Karpas-422 (cell line): ENCODE data around the gene RELN. TPM values are rescaled to one million over a fixed set of nuclear protein-coding genes. Genes with fewer than 3 reads are reported as not detected.

Source experiments
- DNase-seq: peaks from one replicate; pipeline ENCODE4 v3.0.0-alpha.2; 2015
- H2AFZ ChIP-seq: fragments of 200-600 bp; sonication (generic); 2 replicates; pipeline ENCODE4 v1.6.1; 2014; ENCODE audit warnings: antibody characterized with exemption, low read length, mixed read lengths
- H3K27ac ChIP-seq: fragments of 200-600 bp; sonication (generic); 2 replicates; pipeline ENCODE4 v1.5.1; 2014; ENCODE audit warnings: mild to moderate bottlenecking, low read length, moderate library complexity
- H3K27me3 ChIP-seq: fragments of 200-600 bp; sonication (generic); 2 replicates; pipeline ENCODE4 v1.6.1; 2014; ENCODE audit warnings: low read length, mixed read lengths
- H3K36me3 ChIP-seq: fragments of 200-600 bp; sonication (generic); 2 replicates; pipeline ENCODE4 v1.6.1; 2014; ENCODE audit warnings: low read length, mixed read lengths; ENCODE audit not compliant: insufficient read depth
- H3K4me1 ChIP-seq: fragments of 200-600 bp; sonication (generic); 2 replicates; pipeline ENCODE4 v1.6.1; 2014; ENCODE audit warnings: mild to moderate bottlenecking, low read length, mixed read lengths
- H3K4me2 ChIP-seq: fragments of 200-600 bp; sonication (generic); 2 replicates; pipeline ENCODE4 v1.6.1; 2014; ENCODE audit warnings: low read length, low read depth, mild to moderate bottlenecking; ENCODE audit not compliant: poor library complexity, severe bottlenecking
- H3K4me3 ChIP-seq: fragments of 200-600 bp; sonication (generic); 2 replicates; pipeline ENCODE4 v1.5.1; 2014; ENCODE audit warnings: mild to moderate bottlenecking, antibody characterized with exemption, low read length, mixed read lengths
- H3K79me2 ChIP-seq: fragments of 200-600 bp; sonication (generic); 2 replicates; pipeline ENCODE4 v1.6.1; 2014; ENCODE audit warnings: mild to moderate bottlenecking, low read length, mixed read lengths
- H3K9ac ChIP-seq: fragments of 200-600 bp; sonication (generic); 2 replicates; pipeline ENCODE4 v1.6.0; 2014; ENCODE audit warnings: low read length
- H3K9me2 ChIP-seq: fragments of 200-600 bp; sonication (generic), shearing (Covaris generic); replicated peaks from 2 replicates; pipeline ENCODE4 v1.6.0; 2014; ENCODE audit warnings: mild to moderate bottlenecking, low read length, moderate library complexity; ENCODE audit not compliant: insufficient read depth
- H3K9me3 ChIP-seq: fragments of 300-700, 200-600 bp; sonication (generic); 2 replicates; pipeline ENCODE4 v1.6.1; 2014; ENCODE audit warnings: low read length, mixed read lengths
- H4K20me1 ChIP-seq: fragments of 200-600 bp; sonication (generic); 2 replicates; pipeline ENCODE4 v1.6.1; 2014; ENCODE audit warnings: mild to moderate bottlenecking, antibody characterized with exemption, low read length, low read depth; ENCODE audit not compliant: insufficient read depth
- total RNA-seq: library from RNA; depleted of rRNA; stranded (reverse); fragments of >200 nt; shearing (Covaris generic); gene quantifications from 2 replicates; pipeline ENCODE4 v1.2.3, GENCODE V29; 2014; ENCODE audit warnings: low replicate concordance

Gene RELN
- total RNA-seq, 1 experiment from 2014 or later: not detected

DNA sequence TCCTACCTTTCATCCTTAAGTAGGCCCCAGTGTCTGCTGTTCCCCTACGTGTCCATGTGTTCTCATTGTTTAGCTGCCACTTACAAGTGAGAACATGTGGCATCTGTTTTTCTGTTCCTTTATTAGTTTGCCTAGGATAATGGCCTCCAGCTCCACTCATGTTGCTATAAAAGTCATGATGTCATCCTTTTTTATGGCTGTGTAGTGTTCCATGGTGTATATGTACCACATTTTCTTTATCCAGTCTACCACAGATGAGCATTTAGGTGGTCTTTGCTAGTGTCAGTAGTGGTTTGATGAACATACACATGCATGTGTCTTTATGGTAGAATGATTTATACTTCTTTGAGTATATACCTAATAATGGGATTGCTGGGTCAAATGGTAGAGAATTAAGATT lies 397.3 kb downstream of the RELN start:
- Histone ChIP-seq H3K36me3 (no peaks in the 10 kb centered on the region), H3K4me3 (no peak overlapping the region), H3K4me1 (no peaks in the 10 kb centered on the region), H3K9me3 (no peaks in the 10 kb centered on the region), H3K27me3 (no peaks in the 10 kb centered on the region), H4K20me1 (no peaks in the 10 kb centered on the region), H3K27ac (no peak overlapping the region), H3K4me2 (no peak overlapping the region), H2AFZ (no peak overlapping the region), H3K79me2 (no peaks in the 10 kb centered on the region), H3K9me2 (no peaks in the 10 kb centered on the region), H3K9ac (no peak overlapping the region)
- no peak for DNase-seq

DNA sequence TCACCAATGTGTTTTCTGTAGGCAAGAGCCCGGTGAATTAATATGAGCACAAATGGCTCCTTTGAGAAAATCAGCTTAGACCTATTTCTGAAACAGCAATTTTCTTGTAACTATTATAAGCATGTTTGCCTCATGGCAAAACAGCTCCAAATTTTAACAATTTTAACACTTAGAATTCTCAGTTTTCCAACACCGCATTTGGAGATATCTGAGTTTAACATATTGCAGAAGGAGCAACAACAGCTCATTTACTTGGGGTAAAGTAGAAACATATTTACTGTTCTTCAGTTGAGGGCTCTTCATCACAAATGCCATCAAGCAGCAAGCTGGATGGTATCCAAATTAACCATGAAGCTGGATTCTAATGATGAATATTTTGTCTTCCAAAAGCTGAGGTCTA lies 409.4 kb downstream of the RELN start:
- no peak overlapping the region for H3K4me2 ChIP-seq

DNA sequence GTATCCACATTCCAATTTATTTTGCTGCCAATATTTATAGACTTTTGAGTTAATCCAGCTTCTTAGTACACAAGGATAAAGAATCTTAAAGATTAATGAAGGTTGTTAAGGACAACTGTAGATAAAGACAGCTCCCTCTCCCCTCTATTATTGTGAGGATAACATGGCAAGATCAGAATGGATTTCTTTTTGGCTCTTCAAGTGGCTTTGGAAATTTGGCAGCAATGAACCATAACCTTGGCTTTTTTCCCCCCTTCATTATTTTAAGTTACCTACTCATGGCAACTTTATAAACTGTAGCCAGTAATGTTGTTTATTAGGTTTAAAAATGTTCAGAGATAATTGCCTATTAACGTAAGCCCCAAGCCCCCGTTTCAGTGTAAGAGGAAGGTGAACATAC lies 412.4 kb downstream of the RELN start:
- H2AFZ ChIP-seq: no peak overlapping the region
- no peaks in the 10 kb centered on the region for H3K9me2 ChIP-seq
- H3K4me2 ChIP-seq: no peak overlapping the region
- no peaks in the 10 kb centered on the region for H3K36me3 ChIP-seq
- H3K27me3 ChIP-seq: no peaks in the 10 kb centered on the region
- H3K4me1 ChIP-seq: no peaks in the 10 kb centered on the region
- H3K9ac ChIP-seq: no peak overlapping the region
- DNase-seq: no peak
- no peaks in the 10 kb centered on the region for H3K9me3 ChIP-seq
- no peaks in the 10 kb centered on the region for H3K79me2 ChIP-seq
- H4K20me1 ChIP-seq: no peaks in the 10 kb centered on the region
- H3K27ac ChIP-seq: no peak overlapping the region
- no peak overlapping the region for H3K4me3 ChIP-seq

More for the DNA sequence above, 409.4 kb downstream of the RELN start:
- Histone ChIP-seq H3K27me3 (no peaks in the 10 kb centered on the region; the same call in 1 of the 2 replicates), H3K79me2 (no peaks in the 10 kb centered on the region), H3K36me3 (no peaks in the 10 kb centered on the region), H3K9me2 (no peaks in the 10 kb centered on the region), H3K4me3 (no peak overlapping the region), H2AFZ (no peak overlapping the region), H3K4me1 (no peaks in the 10 kb centered on the region), H3K9me3 (no peaks in the 10 kb centered on the region), H3K9ac (no peak overlapping the region), H4K20me1 (no peaks in the 10 kb centered on the region), H3K27ac (no peak overlapping the region)
- DNase-seq: no peak

DNA sequence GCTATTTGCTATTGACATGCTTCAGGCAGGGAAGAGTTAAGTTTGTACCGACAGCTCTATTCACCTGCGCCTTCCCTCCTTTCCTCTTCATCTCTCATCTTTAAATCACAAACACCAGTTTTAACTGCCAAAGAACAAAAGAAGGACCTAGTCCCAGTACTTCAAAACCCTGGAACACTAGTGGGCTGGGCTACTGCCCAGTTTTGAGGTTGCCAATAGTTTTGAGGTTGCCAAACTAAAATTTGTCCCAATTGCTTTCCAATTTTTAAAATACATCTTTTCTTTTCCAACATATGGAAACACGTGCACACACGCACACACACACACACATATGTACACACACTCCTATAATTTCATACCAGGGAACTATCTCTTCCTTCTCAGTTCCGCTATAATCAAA lies 412.8 kb downstream of the RELN start:
- no peak overlapping the region for H3K4me3 ChIP-seq
- H3K4me2 ChIP-seq: no peak overlapping the region
- no peaks in the 10 kb centered on the region for H3K9me3 ChIP-seq
- H3K27me3 ChIP-seq: no peaks in the 10 kb centered on the region
- no peak for DNase-seq
- no peaks in the 10 kb centered on the region for H3K4me1 ChIP-seq
- no peak overlapping the region for H2AFZ ChIP-seq
- no peaks in the 10 kb centered on the region for H3K36me3 ChIP-seq
- no peaks in the 10 kb centered on the region for H3K9me2 ChIP-seq
- H3K27ac ChIP-seq: no peak overlapping the region
- no peaks in the 10 kb centered on the region for H4K20me1 ChIP-seq
- no peak overlapping the region for H3K9ac ChIP-seq
- no peaks in the 10 kb centered on the region for H3K79me2 ChIP-seq

DNA sequence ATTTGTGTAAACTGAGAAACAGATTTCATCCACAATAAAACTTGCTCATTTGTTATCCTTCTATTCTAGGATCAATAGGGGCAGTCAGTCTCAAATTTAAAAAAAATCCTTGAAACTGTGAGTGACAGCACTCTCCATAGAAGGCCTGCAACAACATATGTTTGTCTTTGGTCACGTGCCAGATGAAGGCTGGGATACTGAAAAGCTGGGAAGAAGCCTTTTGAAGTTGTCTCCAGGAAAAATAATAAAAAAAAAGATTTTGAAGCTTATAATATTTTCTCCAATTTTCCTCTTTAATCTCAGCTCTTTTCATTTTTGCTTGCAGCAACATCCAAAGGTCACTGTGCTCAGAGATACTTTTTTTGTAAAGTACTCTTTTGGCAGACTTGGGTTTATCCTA lies 414.9 kb downstream of the RELN start:
- DNase-seq: no peak

DNA sequence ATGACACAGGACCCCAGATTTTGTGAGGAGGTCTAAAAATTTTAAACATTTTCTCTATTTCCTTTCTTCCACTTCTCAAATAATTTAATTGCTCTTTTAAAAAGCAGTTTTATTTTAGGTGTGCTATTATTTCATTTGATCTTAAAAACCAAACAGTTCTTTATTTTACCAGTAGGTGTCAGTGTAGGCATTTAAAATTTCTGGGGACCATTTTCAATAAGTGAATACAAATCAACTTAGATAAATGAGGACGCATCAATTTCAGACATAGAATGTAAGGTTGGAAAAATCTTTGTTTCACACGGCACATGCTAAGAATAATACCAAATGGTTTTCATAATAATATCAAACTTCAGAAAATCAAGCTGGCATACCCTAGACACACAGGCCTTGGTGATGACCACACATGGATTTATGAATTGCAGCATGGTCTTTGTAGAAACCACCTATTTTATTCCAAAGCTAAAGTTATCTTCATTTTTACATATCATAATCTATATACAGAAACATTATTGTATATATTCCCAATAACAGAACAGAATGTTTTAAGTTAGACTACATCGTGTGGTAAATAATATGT lies 415.9 kb downstream of the RELN start:
- Histone ChIP-seq H3K9ac (no peak overlapping the region), H3K27me3 (no peaks in the 10 kb centered on the region), H3K4me3 (no peak overlapping the region), H3K9me3 (no peaks in the 10 kb centered on the region), H3K4me1 (no peaks in the 10 kb centered on the region), H3K27ac (no peak overlapping the region), H4K20me1 (no peaks in the 10 kb centered on the region), H3K36me3 (no peaks in the 10 kb centered on the region), H2AFZ (no peak overlapping the region), H3K79me2 (no peaks in the 10 kb centered on the region), H3K4me2 (no peak overlapping the region), H3K9me2 (no peaks in the 10 kb centered on the region)
- DNase-seq: peak; percentile 76

More for the DNA sequence above, 414.9 kb downstream of the RELN start:
- Histone ChIP-seq H3K4me1 (no peaks in the 10 kb centered on the region), H4K20me1 (no peaks in the 10 kb centered on the region), H2AFZ (no peak overlapping the region), H3K9ac (no peak overlapping the region), H3K27ac (no peak overlapping the region), H3K4me2 (no peak overlapping the region), H3K9me3 (no peaks in the 10 kb centered on the region), H3K27me3 (no peaks in the 10 kb centered on the region), H3K9me2 (no peaks in the 10 kb centered on the region), H3K36me3 (no peaks in the 10 kb centered on the region), H3K79me2 (no peaks in the 10 kb centered on the region), H3K4me3 (no peak overlapping the region)

DNA sequence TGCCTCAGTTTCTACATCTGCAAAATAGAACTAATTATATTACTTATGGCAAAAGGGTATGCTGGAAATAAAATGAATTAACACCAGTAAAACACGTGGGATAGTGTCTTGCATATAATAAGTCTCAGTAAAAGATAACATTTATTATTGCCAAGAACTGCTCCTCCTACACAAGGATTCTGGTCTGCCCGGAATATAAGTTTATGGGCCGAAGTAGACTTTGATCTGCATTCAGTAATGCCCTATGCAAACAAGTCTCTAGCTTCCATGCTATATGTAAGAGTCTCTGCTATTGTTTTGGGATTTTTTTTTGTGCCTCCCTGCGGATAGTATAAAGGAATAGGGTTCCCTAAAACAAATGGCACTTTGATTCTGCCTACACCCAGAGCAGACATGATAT lies 417.9 kb downstream of the RELN start:
- Histone ChIP-seq H3K4me2 (no peak overlapping the region), H3K27me3 (no peaks in the 10 kb centered on the region), H3K79me2 (no peaks in the 10 kb centered on the region), H3K27ac (no peak overlapping the region), H3K9me3 (no peaks in the 10 kb centered on the region), H4K20me1 (no peaks in the 10 kb centered on the region), H3K4me1 (no peaks in the 10 kb centered on the region), H3K36me3 (no peaks in the 10 kb centered on the region), H3K4me3 (no peak overlapping the region), H3K9ac (no peak overlapping the region), H2AFZ (no peak overlapping the region), H3K9me2 (no peaks in the 10 kb centered on the region)
- no peak for DNase-seq

DNA sequence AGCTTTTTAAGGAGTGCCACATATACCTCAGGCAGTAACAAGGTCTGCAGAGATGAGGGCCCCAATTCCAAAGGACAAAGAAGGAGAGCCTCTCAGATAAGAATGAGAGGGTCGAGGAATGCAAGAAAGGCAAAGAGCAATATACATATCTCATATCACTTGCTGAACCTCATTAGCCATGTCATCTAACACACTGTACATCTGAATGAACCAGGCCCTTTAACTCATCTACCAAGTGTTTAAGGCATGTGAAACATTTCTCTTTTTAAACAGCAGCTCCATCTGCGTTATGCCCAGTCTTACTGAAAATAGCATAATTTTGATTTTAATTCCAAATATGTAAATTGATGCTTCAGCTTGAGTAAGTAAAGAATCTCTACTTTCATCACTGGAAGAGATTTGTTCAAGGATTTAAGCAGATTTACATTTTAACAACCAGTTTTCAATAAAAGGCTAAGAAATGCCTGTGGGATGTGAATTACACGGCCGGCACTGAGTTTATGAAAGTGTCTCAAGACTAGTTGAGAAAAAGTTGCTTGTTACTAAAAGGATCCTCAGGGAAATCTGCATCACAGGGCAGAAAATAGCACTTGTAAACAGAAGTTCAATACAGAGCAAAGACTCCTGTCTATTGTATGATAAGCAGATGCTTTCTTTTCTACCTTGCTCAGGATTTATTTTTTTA lies 419.7 kb downstream of the RELN start:
- Histone ChIP-seq H4K20me1 (no peaks in the 10 kb centered on the region), H3K36me3 (no peaks in the 10 kb centered on the region), H3K4me1 (no peaks in the 10 kb centered on the region), H3K9me3 (no peaks in the 10 kb centered on the region), H3K27ac (no peak overlapping the region), H3K27me3 (no peaks in the 10 kb centered on the region), H3K4me3 (no peak overlapping the region), H3K4me2 (no peak overlapping the region), H3K9me2 (no peaks in the 10 kb centered on the region), H3K79me2 (no peaks in the 10 kb centered on the region), H2AFZ (no peak overlapping the region), H3K9ac (no peak overlapping the region)
- no peak for DNase-seq
